ENCODE measurements around the gene ANKRD10. TPM values are rescaled to one million over a fixed set of nuclear protein-coding genes. Genes with fewer than 3 reads are reported as not detected.

The ANKRD10 gene
- total RNA-seq, 2 experiments from 2014 or later: 65.1 to 91.8 TPM

DNA sequence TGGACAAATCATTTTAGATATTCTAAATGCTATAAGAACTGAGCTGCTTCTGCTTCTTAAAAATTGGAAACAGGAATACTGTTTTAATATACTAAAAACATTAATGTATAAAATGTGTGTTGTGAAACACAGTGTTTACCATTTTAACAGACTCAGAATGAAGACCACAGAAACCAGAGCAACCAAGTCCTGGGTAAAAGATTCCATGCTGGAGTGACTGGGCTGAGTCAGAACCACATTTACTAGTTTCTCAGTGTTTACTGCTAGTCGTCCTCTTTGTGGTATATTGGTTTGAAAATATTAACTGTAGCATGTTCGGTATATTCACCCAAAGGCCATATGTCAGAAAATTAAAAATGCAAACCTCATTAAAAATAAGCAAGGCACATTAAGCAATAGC lies 31.9 kb downstream of the ANKRD10 start:
- ChIA-PET CTCF (interaction anchor here (0.6 to 0.7 kb wide), 3 partner anchors 8 to 153 kb away, joined by 3 read pairs; no protein-coding TSS in a partner anchor), POLR2A (no interaction called here)
- no peak overlapping the region for H3K27ac Mint-ChIP-seq
- ATAC-seq (peak; percentile 54), DNase-seq (no peak)
- H3K27me3 Mint-ChIP-seq: no peaks in the 10 kb centered on the region
- peaks cover 3% of the 10 kb centered on the region for H3K36me3 Mint-ChIP-seq (ENCODE audit: low read depth)
- peaks cover 8% of the 10 kb centered on the region for H3K4me1 Mint-ChIP-seq
- H3K4me3 Mint-ChIP-seq: no peak overlapping the region
- intact Hi-C loops (cut with DNase I, micrococcal nuclease): no loop called here
- H3K9me3 Mint-ChIP-seq (ENCODE audit: low read depth): no peaks in the 10 kb centered on the region

GRCh38 chr13:110881839-110882627 lies 32.8 kb downstream of the ANKRD10 start:
- ChIA-PET POLR2A (no interaction called here), CTCF (interaction anchor here (0.6 to 0.7 kb wide), 2 partner anchors 12 to 154 kb away, joined by 3 read pairs; no protein-coding TSS in a partner anchor)
- ATAC-seq (no peak), DNase-seq (no peak)
- no peak overlapping the region for H3K4me3 Mint-ChIP-seq
- no peaks in the 10 kb centered on the region for H3K27me3 Mint-ChIP-seq
- H3K4me1 Mint-ChIP-seq: peaks cover 8% of the 10 kb centered on the region
- H3K27ac Mint-ChIP-seq: no peak overlapping the region
- H3K9me3 Mint-ChIP-seq (ENCODE audit: low read depth): no peaks in the 10 kb centered on the region
- H3K36me3 Mint-ChIP-seq (ENCODE audit: low read depth): peaks cover 3% of the 10 kb centered on the region
- intact Hi-C loops (cut with DNase I, micrococcal nuclease): no loop called here

DNA sequence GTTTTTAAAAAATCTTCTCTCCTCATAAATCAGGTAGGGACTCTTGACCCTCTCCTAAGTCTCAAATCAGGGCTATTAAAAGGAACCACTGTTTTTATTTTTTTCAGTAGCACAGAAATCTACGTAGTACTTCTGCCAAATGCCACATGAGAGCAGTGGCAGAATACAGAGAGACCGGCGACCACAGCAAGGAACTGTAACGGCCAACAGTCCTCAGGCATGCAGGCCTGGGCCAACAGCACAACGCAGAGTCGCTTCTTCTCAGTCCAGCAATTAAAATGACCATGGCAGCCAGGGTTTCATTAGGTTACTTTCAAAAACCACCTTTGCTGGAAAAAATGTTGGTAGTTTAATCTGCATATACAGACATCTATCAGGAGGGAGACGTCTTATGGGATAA lies 34.2 kb downstream of the ANKRD10 start:
- Mint-ChIP-seq H3K27me3 (no peaks in the 10 kb centered on the region), H3K36me3 (ENCODE audit: low read depth) (peaks cover 3% of the 10 kb centered on the region), H3K9me3 (ENCODE audit: low read depth) (no peaks in the 10 kb centered on the region), H3K4me1 (peaks cover 8% of the 10 kb centered on the region), H3K4me3 (no peak overlapping the region), H3K27ac (no peak overlapping the region)
- intact Hi-C loops (cut with DNase I, micrococcal nuclease): no loop called here
- ATAC-seq (no peak), DNase-seq (no peak)
- ChIA-PET CTCF (no interaction called here), POLR2A (no interaction called here)

DNA sequence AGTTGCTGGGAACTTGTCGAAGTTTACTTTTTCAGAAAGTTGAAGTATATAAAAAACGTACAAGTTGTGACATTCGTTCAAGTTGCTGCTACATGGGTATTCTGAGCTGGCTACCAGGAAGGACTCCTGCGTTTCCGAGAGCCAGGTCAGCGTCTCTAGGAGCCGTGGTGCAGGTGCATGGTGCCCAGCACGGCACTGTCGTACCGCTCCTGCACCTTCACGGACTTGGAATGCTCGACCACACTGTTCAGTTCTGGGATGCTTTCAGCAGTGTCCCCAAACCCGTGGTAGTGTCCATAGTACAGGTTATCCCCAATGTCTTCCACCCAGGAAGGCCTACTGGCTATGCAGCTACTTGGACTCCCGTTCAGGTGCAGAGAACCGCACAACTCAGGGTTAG lies 35.4 kb downstream of the ANKRD10 start:
- POLR2A ChIA-PET: interaction anchor here (0.7 kb wide), 1 partner anchor 17 kb away, joined by 3 read pairs; no protein-coding TSS in a partner anchor
- no peak for DNase-seq
- no peak for ATAC-seq
- CTCF ChIA-PET: no interaction called here
- Mint-ChIP-seq H3K4me1 (peaks cover 10% of the 10 kb centered on the region), H3K27ac (no peak overlapping the region), H3K36me3 (ENCODE audit: low read depth) (peaks cover 3% of the 10 kb centered on the region), H3K4me3 (no peak overlapping the region), H3K9me3 (ENCODE audit: low read depth) (no peaks in the 10 kb centered on the region), H3K27me3 (peaks cover 3% of the 10 kb centered on the region)
- intact Hi-C loops (cut with DNase I, micrococcal nuclease): no loop called here

DNA sequence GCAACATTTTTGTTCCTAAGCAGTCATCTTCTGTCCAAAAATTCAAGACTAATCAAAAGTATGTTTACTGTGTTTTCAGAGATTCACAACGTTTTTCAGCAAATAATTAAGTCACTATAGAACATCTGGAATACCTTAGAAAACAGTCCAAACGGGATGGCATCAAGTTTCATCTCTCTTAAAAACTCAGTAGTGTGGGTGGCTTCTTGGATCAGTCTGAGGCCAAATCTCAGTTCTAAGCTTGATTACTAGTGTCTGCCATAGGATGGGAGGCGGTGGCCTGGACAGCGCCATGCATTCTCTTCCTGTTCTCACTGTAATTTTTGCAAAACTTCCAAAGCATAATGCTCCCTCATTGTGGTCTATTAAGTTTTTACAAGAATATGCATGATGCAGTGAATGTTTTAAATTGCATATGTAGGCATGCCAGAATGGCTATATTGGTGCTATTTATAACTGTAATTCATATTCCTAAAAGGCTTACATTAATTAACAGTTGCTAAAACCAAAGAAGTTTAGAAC lies 37.1 kb downstream of the ANKRD10 start:
- POLR2A ChIA-PET: no interaction called here
- H3K4me1 Mint-ChIP-seq: peaks cover 7% of the 10 kb centered on the region
- DNase-seq: no peak
- no peak for ATAC-seq
- CTCF ChIA-PET: no interaction called here
- intact Hi-C loops (cut with DNase I, micrococcal nuclease): no loop called here
- no peak overlapping the region for H3K4me3 Mint-ChIP-seq
- H3K36me3 Mint-ChIP-seq (ENCODE audit: low read depth): peaks cover 3% of the 10 kb centered on the region
- peaks cover 6% of the 10 kb centered on the region for H3K27me3 Mint-ChIP-seq
- no peaks in the 10 kb centered on the region for H3K9me3 Mint-ChIP-seq (ENCODE audit: low read depth)
- no peak overlapping the region for H3K27ac Mint-ChIP-seq

DNA sequence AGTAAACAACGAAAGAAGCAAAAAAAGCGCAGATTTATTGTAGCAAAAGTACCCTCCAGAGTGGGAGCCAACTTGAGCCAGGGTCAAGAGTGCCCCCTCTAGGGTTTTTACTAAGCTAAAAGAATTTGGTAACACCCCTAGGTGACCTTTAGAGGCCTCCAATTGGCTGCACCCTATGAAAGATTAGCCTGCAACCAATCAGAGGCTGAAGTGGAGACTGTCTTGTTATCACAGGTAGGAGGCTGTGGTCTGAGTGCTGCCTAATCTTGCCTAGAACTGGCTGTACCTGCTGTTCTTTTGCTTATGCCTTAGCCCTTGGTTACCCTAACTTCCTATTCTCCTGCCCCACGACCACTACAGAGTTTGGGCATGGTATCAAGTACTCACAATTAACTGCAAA lies 38.3 kb downstream of the ANKRD10 start:
- ChIA-PET CTCF (no interaction called here), POLR2A (no interaction called here)
- intact Hi-C loops (cut with DNase I, micrococcal nuclease): no loop called here
- Mint-ChIP-seq H3K4me3 (no peak overlapping the region), H3K27ac (no peak overlapping the region), H3K9me3 (ENCODE audit: low read depth) (no peaks in the 10 kb centered on the region), H3K4me1 (peaks cover 7% of the 10 kb centered on the region), H3K27me3 (peaks cover 7% of the 10 kb centered on the region), H3K36me3 (ENCODE audit: low read depth) (no peaks in the 10 kb centered on the region)
- DNase-seq (no peak), ATAC-seq (peak; percentile 36)

DNA sequence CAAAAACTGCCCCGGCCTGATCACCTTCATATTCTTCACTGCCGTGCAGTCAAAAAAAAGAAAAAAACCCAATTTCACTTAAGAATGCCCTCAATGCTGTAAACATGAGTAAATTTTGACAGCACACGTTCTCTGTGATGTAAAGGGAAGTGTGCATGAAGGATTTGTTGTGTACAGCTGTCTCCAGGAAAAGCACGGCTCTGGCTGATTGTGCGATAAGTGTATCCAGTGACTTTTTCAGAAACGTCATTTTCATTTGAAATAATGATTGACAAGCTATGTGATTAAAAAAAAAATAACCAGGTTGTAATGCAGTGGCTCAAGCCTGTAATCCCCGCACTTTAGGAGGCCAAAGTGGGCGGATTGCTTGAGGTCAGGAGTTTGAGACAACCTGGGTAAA lies 39.6 kb downstream of the ANKRD10 start:
- CTCF ChIA-PET: interaction anchor here (0.7 to 1.2 kb wide), 2 partner anchors 8 to 190 kb away, joined by 3 read pairs; no protein-coding TSS in a partner anchor
- peaks cover 10% of the 10 kb centered on the region for H3K4me1 Mint-ChIP-seq
- POLR2A ChIA-PET: no interaction called here
- H3K27me3 Mint-ChIP-seq: peaks cover 19% of the 10 kb centered on the region
- DNase-seq (no peak), ATAC-seq (no peak)
- no peaks in the 10 kb centered on the region for H3K9me3 Mint-ChIP-seq (ENCODE audit: low read depth)
- no peaks in the 10 kb centered on the region for H3K36me3 Mint-ChIP-seq (ENCODE audit: low read depth)
- H3K27ac Mint-ChIP-seq: no peak overlapping the region
- H3K4me3 Mint-ChIP-seq: no peak overlapping the region
- intact Hi-C loops (cut with DNase I, micrococcal nuclease): no loop called here

GRCh38 chr13:110874508-110874960 lies 40.3 kb downstream of the ANKRD10 start:
- H3K4me1 Mint-ChIP-seq: peaks cover 10% of the 10 kb centered on the region
- ChIA-PET POLR2A (no interaction called here), CTCF (interaction anchor here (1.2 kb wide), 1 partner anchor 9 kb away, joined by 3 read pairs; no protein-coding TSS in a partner anchor)
- no peaks in the 10 kb centered on the region for H3K36me3 Mint-ChIP-seq (ENCODE audit: low read depth)
- intact Hi-C loops (cut with DNase I, micrococcal nuclease): no loop called here
- H3K27ac Mint-ChIP-seq: no peak overlapping the region
- H3K27me3 Mint-ChIP-seq: peaks cover 19% of the 10 kb centered on the region
- DNase-seq (peak; percentile 64), ATAC-seq (peak; percentile 55)
- peak overlapping the region; percentile 40 for H3K4me3 Mint-ChIP-seq
- H3K9me3 Mint-ChIP-seq (ENCODE audit: low read depth): no peaks in the 10 kb centered on the region

DNA sequence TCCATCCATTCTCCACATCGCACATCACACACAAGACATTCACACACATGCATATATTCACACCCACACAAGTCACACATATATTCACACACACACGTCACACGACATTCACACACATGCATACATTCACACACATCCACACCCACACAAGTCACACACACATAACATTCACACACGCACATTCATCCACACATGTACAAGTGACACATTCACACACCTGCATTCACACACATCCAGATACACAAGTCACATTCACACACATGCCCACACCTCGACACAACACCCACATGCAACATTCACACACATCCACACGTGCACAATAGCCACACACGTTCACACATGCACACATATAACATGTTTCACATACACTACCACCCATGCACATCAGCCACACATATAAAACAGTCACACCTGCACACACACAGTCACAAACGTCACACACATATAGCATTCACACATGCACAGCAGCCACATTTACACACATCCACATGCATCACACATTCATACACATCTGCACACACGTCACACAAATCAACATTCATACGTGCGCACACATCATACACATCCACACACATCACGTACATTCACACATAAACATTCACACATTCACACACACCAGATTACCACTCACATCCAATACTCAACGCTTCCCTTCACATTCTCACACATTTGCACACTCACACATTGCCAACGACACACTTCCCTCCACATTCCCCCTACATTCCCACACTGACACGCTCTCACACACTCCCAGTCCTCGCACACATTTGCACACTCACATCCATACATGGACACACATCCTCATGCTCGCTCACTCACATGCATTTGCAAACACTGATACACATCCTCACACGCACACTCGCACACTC lies 41.0 kb downstream of the ANKRD10 start:
- peaks cover 21% of the 10 kb centered on the region for H3K27me3 Mint-ChIP-seq
- intact Hi-C loops (cut with DNase I, micrococcal nuclease): no loop called here
- ATAC-seq: no peak

GRCh38 chr13:110872768-110873638 lies 41.9 kb downstream of the ANKRD10 start:
- Mint-ChIP-seq H3K4me3 (no peak overlapping the region), H3K27me3 (peaks cover 23% of the 10 kb centered on the region), H3K27ac (no peak overlapping the region), H3K4me1 (peaks cover 10% of the 10 kb centered on the region), H3K9me3 (ENCODE audit: low read depth) (no peaks in the 10 kb centered on the region), H3K36me3 (ENCODE audit: low read depth) (no peaks in the 10 kb centered on the region)
- CTCF ChIA-PET: no interaction called here
- ATAC-seq: no peak
- POLR2A ChIA-PET: no interaction called here
- DNase-seq: no peak
- intact Hi-C loops (cut with DNase I, micrococcal nuclease): no loop called here

More for the DNA sequence above, 41.0 kb downstream of the ANKRD10 start:
- Mint-ChIP-seq H3K27ac (no peak overlapping the region), H3K4me3 (no peak overlapping the region), H3K4me1 (peaks cover 10% of the 10 kb centered on the region), H3K36me3 (ENCODE audit: low read depth) (no peaks in the 10 kb centered on the region), H3K9me3 (ENCODE audit: low read depth) (no peaks in the 10 kb centered on the region)
- ChIA-PET POLR2A (no interaction called here), CTCF (no interaction called here)
- no peak for DNase-seq

All from activated CD4-positive, alpha-beta T cell treated with anti-CD3 and anti-CD28 coated beads for 36 hours (primary cell).